ENCODE results near the gene GEMIN7.

GRCh38 chr19:45059258-45059965 is 19.6 kb upstream of the GEMIN7 start:
- peak; percentile 71 for TF ChIP-seq CTCF (IDR thresholded peaks at IDR 0.05; ENCODE audit: poor library complexity)
- TF ChIP-seq EZH2 (IDR thresholded peaks at IDR 0.05; ENCODE audit: borderline replicate concordance): no peak
